ENCODE measurements around the gene ACAP3. TPM values are rescaled to one million over a fixed set of nuclear protein-coding genes. Genes with fewer than 3 reads are reported as not detected.

ACAP3 gene
- polyA plus RNA-seq, 4 donors, result 28.6 to 71.1 (median 50.6) TPM

GRCh38 chr1:1243266-1243660, 64.5 kb downstream of the ACAP3 start:
- H3K27me3 ChIP-seq (ENCODE audit: control insufficient read depth in 3 of 3, insufficient read depth in 3 of 3, low read length in 3 of 3), result peaks cover 12 to 52% (median 22%) of the 10 kb centered on the region in 3 donors
- no peak overlapping the region for H3K27ac ChIP-seq (ENCODE audit: low read depth in 1 of 3, low read length in 2 of 3)
- FAIRE-seq, result no peak
- WGBS, 3 donors, result 77 to 89% (median 88%) methylated on average over 12 to 23 of the region's 23 CpGs
- no peaks in the 10 kb centered on the region for H3K9me3 ChIP-seq (ENCODE audit: control insufficient read depth in 2 of 2, insufficient read depth in 1 of 2, low read depth in 1 of 2, low read length in 1 of 2)
- H3K36me3 ChIP-seq (ENCODE audit: control insufficient read depth in 3 of 3, insufficient read depth in 2 of 3, low read depth in 1 of 3, low read length in 3 of 3), result peaks cover 0 to 15% (median 0%) of the 10 kb centered on the region in 3 donors
- H3K4me1 ChIP-seq (ENCODE audit: control insufficient read depth in 3 of 3, insufficient read depth in 2 of 3, low read depth in 1 of 3, low read length in 2 of 3), result peaks cover 0 to 28% (median 2%) of the 10 kb centered on the region in 3 donors
- no peak for DNase-seq
- peak overlapping the region in 2 of 3 donors; percentile 63 to 70 for H3K4me3 ChIP-seq (ENCODE audit: low read depth in 1 of 3, low read length in 3 of 3)

- DNase-seq (no peak), FAIRE-seq (no peak)
- Histone ChIP-seq H3K4me3 (ENCODE audit: low read depth in 1 of 3, low read length in 3 of 3) (peak overlapping the region in 1 of 3 donors; percentile 70), H3K27ac (ENCODE audit: low read depth in 1 of 3, low read length in 2 of 3) (no peak overlapping the region), H3K27me3 (ENCODE audit: control insufficient read depth in 3 of 3, insufficient read depth in 3 of 3, low read length in 3 of 3) (peaks cover 15 to 55% (median 20%) of the 10 kb centered on the region in 3 donors), H3K4me1 (ENCODE audit: control insufficient read depth in 3 of 3, insufficient read depth in 2 of 3, low read depth in 1 of 3, low read length in 2 of 3) (peaks cover 0 to 34% (median 3%) of the 10 kb centered on the region in 3 donors), H3K36me3 (ENCODE audit: control insufficient read depth in 3 of 3, insufficient read depth in 2 of 3, low read depth in 1 of 3, low read length in 3 of 3) (peaks cover 0 to 15% (median 0%) of the 10 kb centered on the region in 3 donors), H3K9me3 (ENCODE audit: control insufficient read depth in 2 of 2, insufficient read depth in 1 of 2, low read depth in 1 of 2, low read length in 1 of 2) (no peaks in the 10 kb centered on the region)
- 72 to 90% (median 86%) methylated on average over 36 to 41 of the region's 41 CpGs for WGBS, 3 donors
Measured at GRCh38 chr1:1242461-1243265, 65.1 kb downstream of the ACAP3 start.

Other genes with a start within 250 kb of the ACAP3 start
- gene RNF223, start 233.6 kb downstream of the ACAP3 start, polyA plus RNA-seq, result under 1 TPM in 3 of 4 donors, not detected in 1; 0.15 to 0.45 (median 0.18) TPM
- 10 to 100 TPM in 3 of 4 donors, 1 to 10 TPM in 1; 9.2 to 19.0 (median 12.6) TPM for gene C1orf159, start 191.8 kb downstream of the ACAP3 start, polyA plus RNA-seq
- under 1 TPM in 2 of 4 donors, not detected in 2; 0.21 to 0.36 TPM for gene TTLL10, start 134.1 kb downstream of the ACAP3 start, polyA plus RNA-seq
- 1 to 10 TPM in 2 of 4 donors, under 1 TPM in 1, not detected in 1; 0.47 to 5.9 (median 1.8) TPM for gene TNFRSF18, start 101.3 kb downstream of the ACAP3 start, polyA plus RNA-seq
- 1 to 10 TPM in 3 of 4 donors, not detected in 1; 1.2 to 3.5 (median 3.1) TPM for gene TNFRSF4, start 93.8 kb downstream of the ACAP3 start, polyA plus RNA-seq
- 100 to 1,000 TPM in 3 of 4 donors, 10 to 100 TPM in 1; 91.2 to 190 (median 151) TPM for gene SDF4, start 75.9 kb downstream of the ACAP3 start, polyA plus RNA-seq
- 10 to 100 TPM in 2 of 4 donors, 1 to 10 TPM in 2; 2.7 to 13.7 (median 6.8) TPM for gene B3GALT6, start 75.7 kb downstream of the ACAP3 start, polyA plus RNA-seq
- 100 to 1,000 TPM in 2 of 4 donors, 10 to 100 TPM in 2; 10.6 to 203 (median 98.5) TPM for gene C1QTNF12, start 61.2 kb downstream of the ACAP3 start, polyA plus RNA-seq
- 10 to 100 TPM; 45.9 to 67.0 (median 60.7) TPM for gene UBE2J2, start 34.1 kb downstream of the ACAP3 start, polyA plus RNA-seq
- gene SCNN1D, start 27.5 kb downstream of the ACAP3 start, polyA plus RNA-seq, result 10 to 100 TPM in 2 of 4 donors, 1 to 10 TPM in 2; 5.2 to 37.1 (median 17.2) TPM
- 10 to 100 TPM; 15.0 to 22.7 (median 18.4) TPM for gene PUSL1, start 667 bp upstream of the ACAP3 start, polyA plus RNA-seq
- 100 to 1,000 TPM in 3 of 4 donors, 10 to 100 TPM in 1; 94.9 to 331 (median 186) TPM for gene INTS11, start 16.7 kb upstream of the ACAP3 start, polyA plus RNA-seq
- gene CPTP, start 16.9 kb upstream of the ACAP3 start, polyA plus RNA-seq, result 10 to 100 TPM; 18.5 to 71.3 (median 45.1) TPM
- gene TAS1R3, start 23.4 kb upstream of the ACAP3 start, polyA plus RNA-seq, result under 1 TPM; 0.33 to 0.99 (median 0.63) TPM
- 10 to 100 TPM; 46.7 to 88.8 (median 61.3) TPM for gene DVL1, start 41.5 kb upstream of the ACAP3 start, polyA plus RNA-seq
- gene MXRA8, start 50.6 kb upstream of the ACAP3 start, polyA plus RNA-seq, result 100 to 1,000 TPM in 1 of 4 donors, 10 to 100 TPM in 1, 1 to 10 TPM in 2; 2.7 to 538 (median 14.7) TPM
- 100 to 1,000 TPM in 3 of 4 donors, 10 to 100 TPM in 1; 88.1 to 382 (median 297) TPM for gene AURKAIP1, start 67.3 kb upstream of the ACAP3 start, polyA plus RNA-seq
- 100 to 1,000 TPM in 3 of 4 donors, 10 to 100 TPM in 1; 71.9 to 224 (median 198) TPM for gene CCNL2, start 91.4 kb upstream of the ACAP3 start, polyA plus RNA-seq
- gene MRPL20, start 99.4 kb upstream of the ACAP3 start, polyA plus RNA-seq, result 100 to 1,000 TPM; 135 to 221 (median 167) TPM
- 1 to 10 TPM; 1.1 to 1.7 (median 1.5) TPM for gene ANKRD65, start 113.3 kb upstream of the ACAP3 start, polyA plus RNA-seq
- 100 to 1,000 TPM in 1 of 4 donors, 10 to 100 TPM in 1, 1 to 10 TPM in 1, under 1 TPM in 1; 0.67 to 122 (median 6.9) TPM for gene VWA1, start 127.8 kb upstream of the ACAP3 start, polyA plus RNA-seq
- gene ATAD3C, start 141.8 kb upstream of the ACAP3 start, polyA plus RNA-seq, result 1 to 10 TPM in 1 of 4 donors, under 1 TPM in 2, not detected in 1; 0.27 to 1.5 (median 0.66) TPM
- gene ATAD3B, start 163.8 kb upstream of the ACAP3 start, polyA plus RNA-seq, result 10 to 100 TPM; 17.4 to 34.5 (median 19.4) TPM
- gene ATAD3A, start 204.2 kb upstream of the ACAP3 start, polyA plus RNA-seq, result 10 to 100 TPM; 16.8 to 42.1 (median 25.0) TPM
- gene TMEM240, start 232.7 kb upstream of the ACAP3 start, polyA plus RNA-seq, result 1 to 10 TPM in 3 of 4 donors, not detected in 1; 1.6 to 3.7 (median 1.6) TPM